Natural killer cell (primary cell): ENCODE measurements around the gene SLC35D3. TPM values are rescaled to one million over a fixed set of nuclear protein-coding genes. Genes with fewer than 3 reads are reported as not detected.
"Not testable (repeated sequence)": the region's sequence is repeated elsewhere in the genome, so short reads cannot be mapped to it uniquely, and the experiment has no call there.

ENCODE experiments used
- ATAC-seq, 3 donors: fragments of 150-1000 bp in 2 of 3; fragments of 200-7000 bp in 1 of 3; cut with Tn5 transposase; 1 replicate in 1 of 3; 2 replicates in 2 of 3; pipeline ENCODE4 v1.10.0; 2021; ENCODE audit warnings: mild to moderate bottlenecking in 2 of 3, moderate library complexity in 2 of 3
- DNase-seq, 2 donors: peaks; one replicate each; pipeline versions ENCODE4 v3.0.0 to v3.0.0-alpha.2; 2013 to 2021; ENCODE audit warnings: mixed read lengths in 1 of 2
- H3K27ac ChIP-seq: one replicate; pipeline ENCODE4 v1.5.1; 2013; ENCODE audit warnings: mild to moderate bottlenecking, low read length
- H3K27me3 ChIP-seq: one replicate; pipeline ENCODE4 v1.6.1; 2013; ENCODE audit warnings: low read length; ENCODE audit not compliant: control insufficient read depth, insufficient read depth
- H3K36me3 ChIP-seq: one replicate; pipeline ENCODE4 v1.6.1; 2013; ENCODE audit warnings: low read length; ENCODE audit not compliant: control insufficient read depth, insufficient read depth
- H3K4me1 ChIP-seq: one replicate; pipeline ENCODE4 v1.6.1; 2013; ENCODE audit warnings: low read length; ENCODE audit not compliant: control insufficient read depth, insufficient read depth
- H3K4me3 ChIP-seq: one replicate; pipeline ENCODE4 v1.5.1; 2013; ENCODE audit warnings: low read length
- H3K9me3 ChIP-seq: one replicate; pipeline ENCODE4 v1.6.1; 2013; ENCODE audit warnings: low read length; ENCODE audit not compliant: control insufficient read depth, insufficient read depth
- H3K27ac Mint-ChIP-seq, 2 donors: one replicate each; pipeline ENCODE4 v1.8.0; 2022; ENCODE audit warnings: mild to moderate bottlenecking in 2 of 2, mixed read lengths in 2 of 2, moderate library complexity in 1 of 2
- H3K27me3 Mint-ChIP-seq, 2 donors: one replicate each; pipeline ENCODE4 v1.8.0; 2022; ENCODE audit warnings: low read depth in 2 of 2, mixed read lengths in 2 of 2
- H3K36me3 Mint-ChIP-seq: one replicate; pipeline ENCODE4 v1.8.0; 2022; ENCODE audit warnings: mixed read lengths
- H3K4me1 Mint-ChIP-seq, 2 donors: one replicate each; pipeline ENCODE4 v1.8.0; 2022; ENCODE audit warnings: mixed read lengths in 2 of 2
- H3K4me3 Mint-ChIP-seq: one replicate; pipeline ENCODE4 v1.8.0; 2022; ENCODE audit warnings: mild to moderate bottlenecking, moderate library complexity, mixed read lengths
- H3K9me3 Mint-ChIP-seq, 2 donors: one replicate each; pipeline ENCODE4 v1.8.0; 2022; ENCODE audit warnings: mixed read lengths in 2 of 2
- CTCF ChIP-seq: fragments of 200-600 bp; IDR thresholded peaks from one replicate; pipeline ENCODE4 v1.8.0; 2022; ENCODE audit warnings: antibody characterized with exemption
- WGBS: methylation state at CpG from one replicate; pipeline ENCODE4 v1.1.7; 2013; ENCODE audit warnings: missing lambda C conversion rate; ENCODE audit not compliant: insufficient coverage; 5-methylcytosine and 5-hydroxymethylcytosine counted together
- intact Hi-C: fragments of 100-400 bp; cut with micrococcal nuclease; formaldehyde crosslinking; loops from one replicate; pipeline ENCODE4 v1.14.2; 2022
- total RNA-seq, 4 donors: library from RNA; stranded (reverse); fragments of 120-200 nt in 1 of 4; gene quantifications; one replicate each; pipeline versions ENCODE4 v1.2.3 to v1.2.4, GENCODE V29; 2013 to 2022

The SLC35D3 gene
- total RNA-seq, 3 donors from 2014 or later (not counting 1 experiment from before 2014, with no cell fraction given): 0.28 TPM; not detected in 2

- Mint-ChIP-seq H3K9me3 (no peaks in the 10 kb centered on the region), H3K4me3 (no peak overlapping the region), H3K27ac (no peak overlapping the region), H3K4me1 (peaks cover 0 to 10% of the 10 kb centered on the region in 2 donors), H3K36me3 (no peaks in the 10 kb centered on the region), H3K27me3 (peaks cover 31 to 47% of the 10 kb centered on the region in 2 donors)
- peaks cover 5% of the 10 kb centered on the region for H3K4me1 ChIP-seq
- 96% methylated on average over 4 of the region's 4 CpGs for WGBS
- H3K4me3 ChIP-seq: no peak overlapping the region
- no peaks in the 10 kb centered on the region for H3K36me3 ChIP-seq
- no peak for DNase-seq
- no peak for TF ChIP-seq CTCF
- H3K27me3 ChIP-seq: peaks cover 9% of the 10 kb centered on the region
- intact Hi-C loops: loop anchor here (5.0 kb wide), 1 partner anchor 342 kb away; no protein-coding TSS in a partner anchor
- H3K27ac ChIP-seq: no peak overlapping the region
- ATAC-seq: no peak
- H3K9me3 ChIP-seq: no peaks in the 10 kb centered on the region
Measured at GRCh38 chr6:136969930-136970329, 47.8 kb downstream of the SLC35D3 start.

- WGBS: 95% methylated on average over 5 of the region's 6 CpGs
- H3K27me3 Mint-ChIP-seq: peaks cover 25 to 43% of the 10 kb centered on the region in 2 donors
- H3K27ac ChIP-seq: no peak overlapping the region
- DNase-seq (no peak), ATAC-seq (no peak)
- H3K4me3 Mint-ChIP-seq: no peak overlapping the region
- no peak for TF ChIP-seq CTCF
- H3K36me3 ChIP-seq: no peaks in the 10 kb centered on the region
- H3K4me3 ChIP-seq: no peak overlapping the region
- intact Hi-C loops: no loop called here
- H3K9me3 Mint-ChIP-seq: no peaks in the 10 kb centered on the region
- no peaks in the 10 kb centered on the region for H3K36me3 Mint-ChIP-seq
- H3K27me3 ChIP-seq: peaks cover 9% of the 10 kb centered on the region
- no peak overlapping the region for H3K27ac Mint-ChIP-seq
- peaks cover 5% of the 10 kb centered on the region for H3K4me1 ChIP-seq
- peaks cover 0 to 10% of the 10 kb centered on the region in 2 donors for H3K4me1 Mint-ChIP-seq
- H3K9me3 ChIP-seq: no peaks in the 10 kb centered on the region
Measured at GRCh38 chr6:136971609-136972008, 49.5 kb downstream of the SLC35D3 start.

GRCh38 chr6:136973781-136974180, 51.7 kb downstream of the SLC35D3 start:
- H3K4me1 ChIP-seq, H3K27ac Mint-ChIP-seq, ATAC-seq, H3K4me3 ChIP-seq, H3K4me1 Mint-ChIP-seq, H3K27me3 ChIP-seq, intact Hi-C loops, DNase-seq, H3K4me3 Mint-ChIP-seq, H3K36me3 Mint-ChIP-seq, H3K36me3 ChIP-seq, H3K9me3 ChIP-seq, H3K27ac ChIP-seq, H3K9me3 Mint-ChIP-seq: not testable (repeated sequence)
- peaks cover 19 to 29% of the 10 kb centered on the region in 2 donors for H3K27me3 Mint-ChIP-seq
- WGBS: 97% methylated on average over 8 of the region's 8 CpGs

Other genes starting within 250 kb of the SLC35D3 start
- 10 to 100 TPM; 19.7 to 36.7 (median 35.4) TPM for gene MAP3K5, start 129.8 kb upstream of the SLC35D3 start, total RNA-seq
- 1 to 10 TPM; 2.4 to 3.6 (median 2.5) TPM for gene PEX7, start 99.7 kb upstream of the SLC35D3 start, total RNA-seq
- gene IL20RA, start 122.7 kb downstream of the SLC35D3 start, total RNA-seq: not detected